Stomach (tissue), 4 donors: ENCODE data around the gene ALDH1A1.

Source experiments
- POLR2A ChIP-seq, 4 donors: fragments of 450-650 bp; IDR thresholded peaks; one replicate each; pipeline ENCODE4 v1.6.1; 2016; ENCODE audit warnings: antibody characterized with exemption in 4 of 4, control low read depth in 2 of 4, mild to moderate bottlenecking in 1 of 4, moderate library complexity in 1 of 4
- POLR2AphosphoS5 ChIP-seq, 3 donors: sonication (generic); formaldehyde crosslinking; IDR thresholded peaks; one replicate each; pipeline ENCODE4 v1.6.1; 2016; ENCODE audit warnings: antibody characterized with exemption in 3 of 3
- TF ChIP-seq, protein P1 (sequence below), 7 experiments: fragments of 450-650 bp in 4 of 7; fragments of 200-600 bp in 3 of 7; sonication (generic) in 3 of 7; IDR thresholded peaks; one replicate each; pipeline ENCODE4 v1.5.1; 2016 to 2019; ENCODE audit warnings: antibody characterized with exemption in 7 of 7, control low read depth in 2 of 7, mild to moderate bottlenecking in 1 of 7

GRCh38 chr9:72954431-72955125, 1.7 kb upstream of the ALDH1A1 start:
- TF ChIP-seq, protein P1, sequence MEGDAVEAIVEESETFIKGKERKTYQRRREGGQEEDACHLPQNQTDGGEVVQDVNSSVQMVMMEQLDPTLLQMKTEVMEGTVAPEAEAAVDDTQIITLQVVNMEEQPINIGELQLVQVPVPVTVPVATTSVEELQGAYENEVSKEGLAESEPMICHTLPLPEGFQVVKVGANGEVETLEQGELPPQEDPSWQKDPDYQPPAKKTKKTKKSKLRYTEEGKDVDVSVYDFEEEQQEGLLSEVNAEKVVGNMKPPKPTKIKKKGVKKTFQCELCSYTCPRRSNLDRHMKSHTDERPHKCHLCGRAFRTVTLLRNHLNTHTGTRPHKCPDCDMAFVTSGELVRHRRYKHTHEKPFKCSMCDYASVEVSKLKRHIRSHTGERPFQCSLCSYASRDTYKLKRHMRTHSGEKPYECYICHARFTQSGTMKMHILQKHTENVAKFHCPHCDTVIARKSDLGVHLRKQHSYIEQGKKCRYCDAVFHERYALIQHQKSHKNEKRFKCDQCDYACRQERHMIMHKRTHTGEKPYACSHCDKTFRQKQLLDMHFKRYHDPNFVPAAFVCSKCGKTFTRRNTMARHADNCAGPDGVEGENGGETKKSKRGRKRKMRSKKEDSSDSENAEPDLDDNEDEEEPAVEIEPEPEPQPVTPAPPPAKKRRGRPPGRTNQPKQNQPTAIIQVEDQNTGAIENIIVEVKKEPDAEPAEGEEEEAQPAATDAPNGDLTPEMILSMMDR (IDR thresholded peaks at IDR 0.05) = no peak
- TF ChIP-seq POLR2AphosphoS5 (IDR thresholded peaks at IDR 0.05) (peak in 2 of 3 donors; percentile 26 to 55), POLR2A (IDR thresholded peaks at IDR 0.05) (no peak)
